ENCODE results near the gene ERBIN.

- no peak for TF ChIP-seq POLR2AphosphoS5 (IDR thresholded peaks at IDR 0.05; ENCODE audit: low read depth, low read length)
- no peak for TF ChIP-seq EP300 (IDR thresholded peaks at IDR 0.05; ENCODE audit: borderline replicate concordance in 1 of 2, low read depth in 1 of 2, low read length in 1 of 2)
- no peak for TF ChIP-seq CTCF (IDR thresholded peaks at IDR 0.05)
- 0 out of 2 replicates have a peak, but pooled peaks have one; percentile 6 for TF ChIP-seq TCF12 (IDR thresholded peaks at IDR 0.05)
- TF ChIP-seq SIN3A (IDR thresholded peaks at IDR 0.05; ENCODE audit: borderline replicate concordance, low read depth, low read length): no peak
- TF ChIP-seq ZBTB33 (IDR thresholded peaks at IDR 0.05; ENCODE audit: borderline replicate concordance, low read depth): no peak
- no peak for TF ChIP-seq JUND (IDR thresholded peaks at IDR 0.05)
- no peak for TF ChIP-seq MXI1 (IDR thresholded peaks at IDR 0.05; ENCODE audit: low read depth, low read length)
- TF ChIP-seq RAD21 (IDR thresholded peaks at IDR 0.05; ENCODE audit: low read length): no peak
- TF ChIP-seq GATA2 (CRISPR knock-in tag; IDR thresholded peaks at IDR 0.05): no peak
Measured at GRCh38 chr5:65946198-65946745, 19.9 kb downstream of the ERBIN start.

Data from SK-N-SH (cell line).